ENCODE measurements around the gene TVP23A.
"Not testable (repeated sequence)": the region's sequence is repeated elsewhere in the genome, so short reads cannot be mapped to it uniquely, and the experiment has no call there.

Gene TVP23A

GRCh38 chr16:10833271-10833670, 14.7 kb upstream of the TVP23A start:
- TF ChIP-seq, protein P1, sequence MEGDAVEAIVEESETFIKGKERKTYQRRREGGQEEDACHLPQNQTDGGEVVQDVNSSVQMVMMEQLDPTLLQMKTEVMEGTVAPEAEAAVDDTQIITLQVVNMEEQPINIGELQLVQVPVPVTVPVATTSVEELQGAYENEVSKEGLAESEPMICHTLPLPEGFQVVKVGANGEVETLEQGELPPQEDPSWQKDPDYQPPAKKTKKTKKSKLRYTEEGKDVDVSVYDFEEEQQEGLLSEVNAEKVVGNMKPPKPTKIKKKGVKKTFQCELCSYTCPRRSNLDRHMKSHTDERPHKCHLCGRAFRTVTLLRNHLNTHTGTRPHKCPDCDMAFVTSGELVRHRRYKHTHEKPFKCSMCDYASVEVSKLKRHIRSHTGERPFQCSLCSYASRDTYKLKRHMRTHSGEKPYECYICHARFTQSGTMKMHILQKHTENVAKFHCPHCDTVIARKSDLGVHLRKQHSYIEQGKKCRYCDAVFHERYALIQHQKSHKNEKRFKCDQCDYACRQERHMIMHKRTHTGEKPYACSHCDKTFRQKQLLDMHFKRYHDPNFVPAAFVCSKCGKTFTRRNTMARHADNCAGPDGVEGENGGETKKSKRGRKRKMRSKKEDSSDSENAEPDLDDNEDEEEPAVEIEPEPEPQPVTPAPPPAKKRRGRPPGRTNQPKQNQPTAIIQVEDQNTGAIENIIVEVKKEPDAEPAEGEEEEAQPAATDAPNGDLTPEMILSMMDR (IDR thresholded peaks at IDR 0.05; ENCODE audit: control extremely low read depth, extremely low read depth, low read depth, missing control alignments): no peak
- ChIA-PET POLR2A (no interaction called here), CTCF (interaction anchor here (0.7 to 1.7 kb wide), 7 partner anchors 8 to 35 kb away, joined by 3 to 8 read pairs (median 3); no protein-coding TSS in a partner anchor)
- DNase-seq (ENCODE audit: extremely low spot score): no peak

DNA sequence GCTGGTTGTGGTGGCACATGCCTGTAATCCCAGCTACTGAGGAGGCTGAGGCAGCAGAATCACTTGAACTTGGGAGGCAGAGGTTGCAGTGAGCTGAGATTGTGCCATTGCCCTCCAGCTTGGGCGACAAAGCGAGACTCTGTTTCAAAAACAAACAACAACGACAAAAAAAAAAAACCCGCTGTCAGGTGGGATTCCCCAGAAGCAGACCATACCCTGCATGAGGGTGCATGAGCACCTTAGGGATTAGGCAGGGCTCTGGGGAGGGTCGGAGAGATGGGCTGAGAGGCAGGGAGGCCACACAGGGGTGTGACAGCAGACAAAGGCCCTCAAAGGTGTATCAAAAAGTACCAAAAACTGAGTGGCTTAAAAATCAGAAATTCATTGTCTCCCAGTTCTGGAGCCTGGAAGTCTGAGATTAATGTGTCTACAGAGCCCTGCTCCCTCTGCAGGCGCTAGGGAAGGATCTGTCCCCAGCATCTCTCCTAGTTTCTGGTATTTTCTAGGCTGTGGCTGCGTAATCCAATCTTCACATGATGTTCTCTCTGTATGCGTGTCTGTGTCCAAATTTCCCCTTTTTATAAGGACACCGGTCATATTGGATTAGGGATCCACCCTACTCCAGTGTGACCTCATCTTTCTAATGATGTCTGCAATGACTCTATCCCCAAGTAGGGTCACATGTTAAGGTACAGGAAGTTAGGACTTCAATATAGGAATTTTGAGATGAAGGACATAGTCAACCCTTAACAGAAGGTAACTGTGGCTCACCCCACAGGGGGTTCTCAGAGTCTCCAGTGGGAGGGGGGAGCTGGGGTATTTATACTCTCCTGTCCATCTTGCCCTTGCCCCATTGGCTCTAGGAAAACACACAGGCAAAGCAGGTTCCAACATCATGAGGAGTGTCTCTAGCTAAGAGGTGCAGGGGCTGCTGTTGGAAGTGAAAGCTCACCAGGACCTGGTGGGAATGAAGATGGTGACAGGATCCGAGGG, 13.6 kb upstream of the TVP23A start:
- POLR2A ChIA-PET: interaction anchor here (0.7 to 1.3 kb wide), 2 partner anchors 38 to 88 kb away, joined by 3 read pairs; partner anchors contain the start of gene NUBP1
- TF ChIP-seq, protein P1 (IDR thresholded peaks at IDR 0.05; ENCODE audit: control extremely low read depth, extremely low read depth, low read depth, missing control alignments): no peak
- CTCF ChIA-PET: interaction anchor here (1.1 to 1.7 kb wide), 5 partner anchors 8 to 29 kb away, joined by 3 to 8 read pairs (median 3); no protein-coding TSS in a partner anchor
- DNase-seq (ENCODE audit: extremely low spot score): no peak

DNA sequence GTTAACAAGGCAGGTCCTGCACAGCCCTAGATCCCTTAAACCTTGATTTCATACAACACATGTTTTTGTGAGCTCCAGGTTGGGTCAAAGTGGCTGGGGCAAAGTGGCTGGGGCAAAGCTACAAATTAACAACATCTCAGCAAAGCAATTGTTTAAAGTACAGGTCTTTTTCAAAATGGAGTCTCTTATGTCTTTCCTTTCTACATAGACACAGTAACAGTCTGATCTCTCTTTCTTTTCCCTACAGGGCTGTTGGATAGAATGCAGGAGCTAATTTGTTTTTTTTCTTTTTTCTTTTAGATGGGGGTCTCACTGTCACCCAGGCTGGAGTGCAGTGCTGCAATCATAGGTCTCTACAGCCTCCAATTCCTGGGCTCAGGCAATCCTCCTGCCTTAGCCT, 11.6 kb upstream of the TVP23A start:
- DNase-seq (ENCODE audit: extremely low spot score); POLR2A ChIA-PET: not testable (repeated sequence)
- CTCF ChIA-PET: interaction anchor here (1.1 to 1.4 kb wide), 3 partner anchors 9 to 89 kb away, joined by 3 to 5 read pairs (median 4); no protein-coding TSS in a partner anchor

DNA sequence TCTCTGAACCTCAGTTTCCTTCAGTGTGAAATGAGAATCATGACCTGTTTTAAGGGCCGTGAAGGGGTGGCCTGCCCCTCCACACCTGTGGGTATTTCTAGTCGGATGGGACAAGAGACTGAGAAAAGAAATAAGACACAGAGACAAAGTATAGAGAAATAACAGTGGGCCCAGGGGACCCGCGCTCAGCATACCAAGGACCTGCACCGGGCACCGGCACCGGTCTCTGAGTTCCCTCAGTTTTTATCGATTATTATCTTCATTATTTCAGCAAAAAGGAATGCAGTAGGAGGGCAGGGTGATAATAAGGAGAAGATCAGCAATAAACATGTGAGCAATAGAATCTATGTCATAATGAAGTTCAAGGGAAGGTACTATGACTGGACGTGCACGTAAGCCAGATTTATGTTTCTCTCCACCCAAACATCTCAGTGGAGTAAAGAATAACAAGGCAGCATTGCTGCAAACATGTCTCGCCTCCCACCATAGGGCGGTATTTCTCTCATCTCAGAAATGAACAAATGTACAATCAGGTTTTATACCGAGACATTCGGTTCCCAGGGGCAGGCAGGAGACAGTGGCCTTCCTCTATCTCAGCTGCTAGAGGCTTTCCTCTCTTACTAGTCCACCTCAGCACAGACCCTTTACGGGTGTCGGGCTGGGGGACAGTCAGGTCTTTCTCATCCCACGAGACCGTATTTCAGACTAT, 10.9 kb upstream of the TVP23A start:
- DNase-seq (ENCODE audit: extremely low spot score); POLR2A ChIA-PET: not testable (repeated sequence)
- CTCF ChIA-PET: interaction anchor here (0.9 to 1.4 kb wide), 4 partner anchors 10 to 89 kb away, joined by 3 to 5 read pairs (median 3); partner anchors contain the start of gene TVP23A

DNA sequence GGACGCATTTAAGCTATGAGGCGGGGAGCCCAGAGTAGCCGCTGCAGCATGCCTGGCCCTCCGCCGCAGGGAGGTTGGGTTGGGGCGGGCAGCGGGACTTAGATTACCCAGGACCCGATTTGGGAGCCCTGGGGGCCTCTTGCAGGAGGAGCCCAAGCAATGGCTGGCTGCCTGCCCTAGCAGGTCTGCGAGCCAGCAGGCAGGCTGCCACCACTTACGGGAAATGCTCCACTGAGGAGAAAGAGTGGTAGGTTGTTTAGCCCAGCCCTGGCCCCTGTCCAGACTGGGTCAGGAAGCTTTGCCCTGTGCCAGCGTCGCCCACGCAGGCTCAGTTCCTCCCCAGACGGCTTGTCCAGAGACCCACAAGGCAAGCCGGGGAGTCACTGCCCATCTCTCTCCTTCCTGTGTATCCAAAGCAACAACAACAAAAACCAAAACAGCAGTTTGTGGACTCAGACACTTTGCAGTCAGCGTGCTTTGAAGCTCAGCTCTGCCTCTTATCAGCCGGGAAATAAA, 10.3 kb upstream of the TVP23A start:
- ChIA-PET POLR2A (no interaction called here), CTCF (interaction anchor here (0.9 to 1.2 kb wide), 3 partner anchors 10 to 58 kb away, joined by 3 read pairs; partner anchors contain the start of gene TVP23A)

DNA sequence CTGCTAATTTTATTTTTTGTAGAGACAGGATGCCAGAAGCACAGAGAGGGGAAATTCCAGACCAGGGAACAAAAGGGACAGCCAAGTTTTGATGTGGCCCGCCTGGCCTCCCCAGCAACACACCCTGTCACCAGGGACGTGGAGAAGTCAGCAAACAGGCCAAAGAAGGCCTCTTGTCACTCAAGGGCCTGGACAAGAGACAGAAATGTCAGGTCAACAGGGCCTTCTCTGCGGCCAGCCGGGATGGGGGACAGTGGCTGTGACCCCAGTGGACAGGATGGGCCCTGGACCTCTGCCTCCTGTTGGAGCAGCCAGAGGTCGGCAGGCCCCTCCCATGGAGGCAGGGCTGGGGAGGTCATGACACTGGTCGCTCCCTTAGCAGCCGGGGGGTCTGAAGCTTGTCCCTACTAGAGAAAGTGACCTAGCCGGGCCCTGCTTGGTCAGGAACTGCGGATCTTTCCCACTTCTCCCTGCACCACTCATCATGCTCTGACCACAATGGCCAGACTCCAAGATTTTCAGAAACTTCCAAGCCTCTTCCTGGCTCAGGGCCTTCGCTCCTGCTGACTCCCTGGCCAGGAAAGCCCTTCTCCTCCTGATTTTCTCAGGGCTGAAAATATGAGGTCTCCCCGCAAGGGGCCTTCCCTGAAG, 9.2 kb upstream of the TVP23A start:
- ChIA-PET CTCF (interaction anchor here (1.1 kb wide), 2 partner anchors 42 to 51 kb away, joined by 3 read pairs; no protein-coding TSS in a partner anchor), POLR2A (no interaction called here)
- no peak for DNase-seq (ENCODE audit: extremely low spot score)
- TF ChIP-seq, protein P1 (IDR thresholded peaks at IDR 0.05; ENCODE audit: control extremely low read depth, extremely low read depth, low read depth, missing control alignments): no peak

More for the DNA sequence above, 10.3 kb upstream of the TVP23A start:
- DNase-seq (ENCODE audit: extremely low spot score): no peak
- TF ChIP-seq, protein P1 (IDR thresholded peaks at IDR 0.05; ENCODE audit: control extremely low read depth, extremely low read depth, low read depth, missing control alignments): no peak
